Kidney epithelial cell (primary cell): ENCODE measurements around the gene SHANK3. TPM values are rescaled to one million over a fixed set of nuclear protein-coding genes. Genes with fewer than 3 reads are reported as not detected.
A peak's percentile ranks its signal among the peaks of the same experiment; 100 is the strongest.
"Not testable (repeated sequence)": the region's sequence is repeated elsewhere in the genome, so short reads cannot be mapped to it uniquely, and the experiment has no call there.

Experiments used
- DNase-seq: peaks from one replicate; pipeline ENCODE4 v3.0.0-alpha.2; 2010; ENCODE audit warnings: low read depth
- H3K27me3 ChIP-seq: 2 replicates; pipeline ENCODE4 v1.6.0; 2011; ENCODE audit warnings: low read length; ENCODE audit not compliant: control insufficient read depth, insufficient read depth
- H3K36me3 ChIP-seq: 2 replicates; pipeline ENCODE4 v1.5.1; 2011; ENCODE audit warnings: low read length; ENCODE audit not compliant: control insufficient read depth, insufficient read depth
- H3K4me3 ChIP-seq: 2 replicates; pipeline ENCODE4 v1.5.1; 2011; ENCODE audit warnings: low read depth, mild to moderate bottlenecking, control low read depth, low read length
- total RNA-seq: library from RNA; depleted of rRNA; stranded (reverse); fragments of >200 nt; gene quantifications from 2 replicates; pipeline ENCODE4 v1.2.3, GENCODE V29; 2015
- TF ChIP-seq, protein P1 (sequence below): IDR thresholded peaks from 2 replicates; pipeline ENCODE4 v1.5.1; 2011; ENCODE audit warnings: mild to moderate bottlenecking, moderate library complexity, low read length, control low read depth, inconsistent platforms; ENCODE audit not compliant: insufficient read depth, poor library complexity, severe bottlenecking

The SHANK3 gene
- total RNA-seq, 1 donor from 2014 or later: 3.8 TPM

DNA sequence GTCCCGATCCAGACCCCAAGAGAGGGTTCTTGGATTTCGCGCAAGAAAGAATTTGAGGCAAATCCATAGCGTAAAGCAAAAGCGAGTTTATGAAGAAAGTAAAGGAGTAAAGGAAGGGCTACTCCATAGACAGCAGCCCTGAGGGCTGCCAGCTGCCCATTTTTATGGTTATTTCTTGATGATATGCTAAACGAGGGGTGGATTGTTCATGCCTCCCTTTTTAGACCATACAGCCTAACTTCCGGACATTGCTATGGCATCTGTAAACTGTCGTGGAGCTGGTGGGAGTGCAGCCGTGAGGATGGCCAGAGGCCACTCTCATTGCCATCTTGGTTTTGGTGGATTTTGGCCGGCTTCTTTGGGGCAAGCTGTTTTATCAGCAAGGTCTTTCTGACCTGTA, 19.4 kb upstream of the SHANK3 start:
- Histone ChIP-seq H3K4me3 (no peak overlapping the region), H3K36me3 (no peaks in the 10 kb centered on the region)

DNA sequence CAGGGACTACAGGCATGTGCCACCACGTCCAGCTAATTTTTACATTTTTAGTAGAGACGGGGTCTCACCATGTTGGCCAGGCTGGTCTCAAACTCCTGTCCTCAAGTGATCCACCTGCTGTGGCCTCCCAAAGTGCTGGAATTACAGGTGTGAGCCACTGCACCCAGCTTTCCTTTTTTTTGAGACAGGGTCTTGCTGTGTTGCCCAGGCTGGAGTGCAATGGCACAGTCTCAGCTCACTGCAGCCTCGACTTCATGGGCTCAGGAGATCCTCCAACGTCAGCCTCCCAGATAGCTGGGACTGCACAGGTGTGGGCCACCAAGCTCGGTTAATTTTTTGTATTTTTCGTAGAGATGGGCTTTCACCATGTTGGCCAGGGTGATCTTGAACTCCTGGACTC, 18.0 kb upstream of the SHANK3 start:
- not testable (repeated sequence) for H3K36me3 ChIP-seq, H3K4me3 ChIP-seq, DNase-seq, H3K27me3 ChIP-seq

More for the DNA sequence above, 19.4 kb upstream of the SHANK3 start:
- TF ChIP-seq, protein P1, sequence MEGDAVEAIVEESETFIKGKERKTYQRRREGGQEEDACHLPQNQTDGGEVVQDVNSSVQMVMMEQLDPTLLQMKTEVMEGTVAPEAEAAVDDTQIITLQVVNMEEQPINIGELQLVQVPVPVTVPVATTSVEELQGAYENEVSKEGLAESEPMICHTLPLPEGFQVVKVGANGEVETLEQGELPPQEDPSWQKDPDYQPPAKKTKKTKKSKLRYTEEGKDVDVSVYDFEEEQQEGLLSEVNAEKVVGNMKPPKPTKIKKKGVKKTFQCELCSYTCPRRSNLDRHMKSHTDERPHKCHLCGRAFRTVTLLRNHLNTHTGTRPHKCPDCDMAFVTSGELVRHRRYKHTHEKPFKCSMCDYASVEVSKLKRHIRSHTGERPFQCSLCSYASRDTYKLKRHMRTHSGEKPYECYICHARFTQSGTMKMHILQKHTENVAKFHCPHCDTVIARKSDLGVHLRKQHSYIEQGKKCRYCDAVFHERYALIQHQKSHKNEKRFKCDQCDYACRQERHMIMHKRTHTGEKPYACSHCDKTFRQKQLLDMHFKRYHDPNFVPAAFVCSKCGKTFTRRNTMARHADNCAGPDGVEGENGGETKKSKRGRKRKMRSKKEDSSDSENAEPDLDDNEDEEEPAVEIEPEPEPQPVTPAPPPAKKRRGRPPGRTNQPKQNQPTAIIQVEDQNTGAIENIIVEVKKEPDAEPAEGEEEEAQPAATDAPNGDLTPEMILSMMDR: no peak
- DNase-seq: no peak
- no peaks in the 10 kb centered on the region for H3K27me3 ChIP-seq

DNA sequence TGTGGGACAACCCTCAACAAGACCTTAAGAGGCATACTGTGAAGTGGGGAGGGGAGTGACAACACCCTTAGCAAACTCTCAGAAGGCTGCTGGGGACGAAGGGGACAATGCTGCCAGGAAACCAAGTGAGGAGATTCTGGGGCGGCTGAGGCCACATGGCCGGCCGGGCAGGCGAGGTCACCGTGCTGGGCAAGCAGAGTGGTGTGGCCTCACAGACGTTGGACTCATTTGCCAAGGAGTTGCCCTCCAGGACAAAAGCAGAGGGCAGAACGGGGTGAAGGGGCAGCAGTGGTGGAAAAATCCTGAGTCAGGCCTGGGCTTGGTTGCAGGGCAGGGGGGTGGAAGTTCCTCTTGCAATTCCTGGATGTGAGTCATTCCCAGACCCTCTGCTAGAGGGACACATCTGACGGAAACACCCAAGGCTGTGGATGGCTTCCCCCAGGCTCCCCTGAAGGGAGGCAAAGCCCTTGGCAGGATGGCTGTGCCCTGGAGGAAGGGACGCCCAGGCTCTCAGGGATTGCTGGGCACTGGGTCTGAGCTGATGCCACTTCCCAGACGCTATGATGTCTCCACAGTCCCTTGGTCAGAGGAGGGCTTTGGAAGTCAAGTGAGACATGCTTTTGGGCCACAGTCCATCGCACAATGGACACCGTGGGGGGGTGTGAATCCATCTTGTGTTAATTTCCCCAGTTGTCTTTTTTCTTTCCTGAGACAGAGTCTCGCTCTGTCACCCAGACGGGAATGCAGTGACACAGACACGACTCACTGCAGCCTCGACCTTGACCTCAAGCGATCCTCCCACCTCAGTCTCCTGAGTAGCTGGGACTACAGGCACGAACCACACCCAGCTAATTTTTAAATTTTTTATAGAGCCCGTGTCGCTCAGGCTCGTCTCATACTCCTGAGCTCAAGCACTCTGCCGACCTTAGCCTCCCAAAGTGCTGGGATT, 16.2 kb upstream of the SHANK3 start:
- DNase-seq: peak; percentile 43
- TF ChIP-seq, protein P1: no peak
- H3K4me3 ChIP-seq: no peak overlapping the region

DNA sequence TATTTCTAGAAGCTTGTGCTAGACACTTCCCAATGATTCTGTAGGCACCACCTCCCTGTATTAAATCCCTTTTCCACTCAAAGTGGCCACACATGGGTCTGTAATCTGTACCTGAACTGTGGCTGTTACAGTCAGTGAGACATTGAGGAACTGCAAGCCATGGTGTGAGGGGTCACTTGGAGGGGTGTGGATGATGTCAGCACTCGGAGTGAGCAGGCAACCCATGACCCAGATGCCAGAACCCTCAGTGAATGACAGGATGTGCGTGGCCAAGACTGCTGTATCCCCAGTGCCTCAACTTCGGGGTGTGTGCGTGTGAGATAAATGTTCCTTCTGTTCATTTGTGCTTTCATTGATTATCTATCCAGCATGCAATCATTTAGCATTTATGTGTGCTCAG, 14.7 kb upstream of the SHANK3 start:
- Histone ChIP-seq H3K4me3 (no peak overlapping the region), H3K27me3 (no peaks in the 10 kb centered on the region), H3K36me3 (no peaks in the 10 kb centered on the region)
- TF ChIP-seq, protein P1: no peak
- no peak for DNase-seq

More for the DNA sequence above, 16.2 kb upstream of the SHANK3 start:
- no peaks in the 10 kb centered on the region for H3K27me3 ChIP-seq
- H3K36me3 ChIP-seq: no peaks in the 10 kb centered on the region

DNA sequence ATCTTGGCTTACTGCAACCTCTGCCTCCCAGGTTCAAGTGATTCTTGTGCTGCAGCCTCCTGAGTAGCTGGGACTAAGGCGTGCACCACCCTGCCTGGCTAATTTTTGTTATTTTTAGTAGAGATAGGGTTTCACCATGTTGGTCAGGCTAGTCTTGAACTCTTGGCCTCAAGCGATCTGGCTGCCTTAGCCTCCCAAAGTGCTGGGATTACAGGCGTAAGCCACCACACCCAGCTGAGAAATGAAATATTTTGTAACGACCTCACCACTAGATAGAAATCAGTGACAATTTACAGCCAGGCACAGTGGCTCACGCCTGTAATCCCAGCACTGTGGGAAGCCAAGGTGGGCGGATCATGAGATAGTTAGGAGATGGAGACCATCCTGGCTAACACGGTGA, 12.9 kb upstream of the SHANK3 start:
- DNase-seq, H3K36me3 ChIP-seq: not testable (repeated sequence)

DNA sequence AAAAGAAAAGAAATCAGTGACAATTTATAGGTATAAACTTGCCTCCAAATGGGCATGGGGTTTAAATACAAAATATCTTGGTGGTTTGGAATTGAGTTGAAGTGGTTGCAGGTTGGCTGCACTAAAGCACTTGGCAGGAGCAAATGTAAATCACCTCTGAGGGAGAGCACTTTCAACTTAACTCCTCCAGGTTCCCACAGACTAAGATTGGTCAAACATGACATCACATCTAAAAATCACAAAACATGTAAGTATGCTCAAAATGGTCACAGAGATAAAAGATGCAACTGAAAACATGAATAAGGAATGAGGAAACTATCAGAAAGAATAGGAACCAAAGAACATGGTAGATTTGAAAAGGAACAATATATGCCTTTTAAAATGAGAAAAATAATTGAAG, 12.3 kb upstream of the SHANK3 start:
- H3K27me3 ChIP-seq: no peaks in the 10 kb centered on the region
- TF ChIP-seq, protein P1: no peak
- DNase-seq: no peak

More for the DNA sequence above, 12.9 kb upstream of the SHANK3 start:
- not testable (repeated sequence) for H3K4me3 ChIP-seq, H3K27me3 ChIP-seq

DNA sequence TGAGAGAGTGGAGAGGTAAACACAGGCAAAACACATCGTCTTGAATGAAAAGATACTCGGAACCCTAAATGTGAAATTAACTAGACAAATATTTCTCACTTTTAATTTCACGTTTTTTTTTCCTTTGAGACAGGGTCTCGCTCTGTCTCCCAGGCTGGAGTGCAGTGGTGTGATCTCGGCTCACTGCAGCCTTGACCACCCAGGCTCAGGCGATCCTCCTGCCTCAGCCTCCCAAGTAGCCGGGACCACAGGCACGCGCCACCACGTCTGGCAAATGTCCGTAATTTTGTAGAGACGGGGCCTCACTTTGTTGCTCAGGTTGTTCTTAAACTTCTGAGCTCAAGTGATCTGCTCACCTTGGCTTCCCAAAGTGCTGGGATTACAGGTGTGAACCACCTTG, 7.4 kb upstream of the SHANK3 start:
- TF ChIP-seq, protein P1: no peak
- DNase-seq: no peak
- no peak overlapping the region for H3K4me3 ChIP-seq
- no peaks in the 10 kb centered on the region for H3K36me3 ChIP-seq
- no peaks in the 10 kb centered on the region for H3K27me3 ChIP-seq

More for the DNA sequence above, 12.3 kb upstream of the SHANK3 start:
- no peak overlapping the region for H3K4me3 ChIP-seq
- no peaks in the 10 kb centered on the region for H3K36me3 ChIP-seq
